DMS79 treated with DMSO at 0.1 percent for 48 hours (cell line): Measurements from ENCODE around the gene BST2.

Source experiments
- DNase-seq: peaks from one replicate; lab custom pipeline; 2025; lab: John Stamatoyannopoulos, UW

The BST2 gene, protein sequence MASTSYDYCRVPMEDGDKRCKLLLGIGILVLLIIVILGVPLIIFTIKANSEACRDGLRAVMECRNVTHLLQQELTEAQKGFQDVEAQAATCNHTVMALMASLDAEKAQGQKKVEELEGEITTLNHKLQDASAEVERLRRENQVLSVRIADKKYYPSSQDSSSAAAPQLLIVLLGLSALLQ

DNA sequence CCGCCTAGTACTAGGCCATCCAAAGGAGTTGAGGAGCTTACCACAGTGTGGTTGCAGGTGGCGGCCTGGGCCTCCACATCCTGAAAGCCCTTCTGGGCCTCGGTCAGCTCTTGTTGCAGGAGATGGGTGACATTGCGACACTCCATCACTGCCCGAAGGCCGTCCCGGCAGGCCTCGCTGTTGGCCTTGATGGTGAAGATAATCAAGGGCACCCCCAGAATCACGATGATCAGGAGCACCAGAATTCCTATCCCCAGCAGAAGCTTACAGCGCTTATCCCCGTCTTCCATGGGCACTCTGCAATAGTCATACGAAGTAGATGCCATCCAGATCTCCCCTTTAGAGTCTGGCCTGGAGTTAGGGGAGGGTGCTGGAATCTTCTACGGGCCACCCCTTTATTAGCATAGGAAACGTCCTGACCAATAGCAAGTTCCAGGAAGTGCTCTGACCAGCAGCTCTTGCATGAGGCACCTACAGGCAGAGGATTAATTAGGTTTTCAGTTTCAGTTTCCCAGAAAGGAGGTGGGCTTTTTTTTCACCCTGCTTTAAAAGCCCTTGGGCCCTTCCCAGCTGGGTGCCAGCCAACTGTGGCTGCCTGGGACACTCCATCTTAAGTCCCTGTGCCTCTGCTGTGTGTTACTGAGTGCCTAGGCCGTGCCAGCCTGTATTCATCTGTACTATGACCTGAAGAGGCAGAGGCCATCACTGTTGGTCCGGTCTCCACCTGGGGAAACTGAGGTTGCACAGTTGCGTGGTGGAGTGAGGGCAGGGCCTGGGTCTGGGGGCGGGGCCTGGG, at the start of gene BST2:
TSS of gene BST2 (minus strand) at position 381 of the 796 bp plus-strand sequence. CDS start at position 326, 55 bp downstream.
- no peak for DNase-seq

DNA sequence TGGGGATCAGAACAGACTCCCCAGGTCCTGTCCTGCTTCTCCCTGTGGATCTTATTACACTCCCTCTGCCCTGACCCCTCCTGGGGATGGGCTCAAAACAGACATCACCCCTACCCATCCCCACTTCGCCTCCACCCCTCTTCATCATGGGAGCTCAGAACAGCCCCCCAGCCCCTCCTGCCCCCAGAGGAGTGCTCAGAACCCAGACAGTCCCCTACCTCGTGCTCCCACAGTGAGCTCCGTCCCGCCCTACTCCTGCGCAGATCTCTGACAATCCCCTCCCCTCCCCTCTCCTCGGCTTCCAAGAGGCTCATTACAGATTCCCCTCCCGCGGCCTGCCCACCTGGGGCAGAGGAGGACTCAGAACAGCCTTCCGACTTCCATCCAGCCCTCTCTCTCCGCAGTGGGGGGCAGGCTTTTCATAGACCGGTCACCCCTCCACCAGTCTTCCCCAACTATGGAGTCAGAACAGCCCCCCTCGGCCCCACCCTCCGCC, 49.2 kb upstream of the BST2 start:
- DNase-seq, result peak; percentile 3

DNA sequence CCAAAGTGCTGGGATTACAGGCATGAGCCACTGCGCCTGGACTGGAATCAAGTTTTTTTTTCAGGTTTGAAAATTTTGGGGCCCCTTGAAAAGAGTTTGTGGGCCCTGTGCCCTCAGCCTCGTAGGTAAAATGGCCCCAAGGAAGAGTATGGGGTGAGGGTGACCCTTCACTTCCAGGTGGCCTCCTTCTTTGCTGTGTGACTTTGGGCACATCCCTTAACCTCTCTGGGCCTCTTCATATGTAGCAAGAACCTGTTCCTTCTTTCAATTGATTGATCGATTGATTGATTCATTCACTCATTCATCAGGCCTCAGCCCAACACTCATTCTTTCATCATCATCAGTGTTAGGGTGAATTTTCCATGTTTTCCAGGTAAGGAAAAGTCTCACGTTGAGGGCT, 46.4 kb upstream of the BST2 start:
- no peak for DNase-seq

- DNase-seq, result peak; percentile 1
Observed at GRCh38 chr19:17450264-17451075, 45.0 kb upstream of the BST2 start.

DNA sequence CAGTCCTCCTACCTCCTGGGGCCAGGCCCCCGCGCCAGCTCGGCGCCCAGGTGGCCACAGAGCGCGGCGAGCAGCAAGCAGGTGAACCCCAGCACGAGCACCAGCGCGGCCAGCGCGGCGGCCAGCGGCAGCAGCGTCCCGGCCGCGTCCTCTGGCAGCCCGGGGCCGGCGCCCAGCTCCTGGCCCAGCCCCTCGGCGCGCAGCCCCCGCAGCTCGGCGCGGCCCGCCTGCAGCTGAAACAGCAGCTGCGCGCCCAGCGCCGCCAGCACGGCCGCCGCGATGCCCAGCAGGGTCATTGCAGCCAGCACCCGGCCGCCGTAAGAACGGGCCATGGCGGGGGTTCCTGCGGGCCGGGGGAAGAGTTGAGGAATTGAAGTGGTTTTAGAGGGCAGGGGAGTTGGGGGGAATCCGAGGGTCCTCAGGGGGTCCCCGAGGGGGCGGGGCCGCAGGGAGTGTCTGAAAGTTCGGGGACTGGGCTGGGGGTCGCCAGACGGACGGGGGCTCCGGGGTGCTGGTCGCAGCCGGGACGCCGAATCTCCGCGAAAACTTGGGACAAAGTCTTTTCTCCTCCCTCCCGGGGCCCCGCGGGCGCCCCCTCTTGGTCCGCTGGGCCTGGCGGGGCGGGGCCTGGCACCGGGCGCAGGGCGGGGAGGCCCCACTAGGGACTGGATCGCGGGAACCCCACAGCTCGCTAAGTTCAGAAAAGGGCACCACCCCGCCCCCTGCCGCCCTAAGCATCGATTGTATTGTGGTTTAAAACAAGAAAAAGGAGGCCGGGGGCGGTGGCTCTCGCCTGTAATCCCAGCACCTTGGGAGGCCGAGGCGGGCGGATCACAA, 42.9 kb upstream of the BST2 start, which contains the start of gene TMEM221:
TSS of gene TMEM221 (minus strand) at position 538 of the 837 bp plus-strand sequence. CDS start at position 332, 206 bp downstream.
- DNase-seq, result peak; percentile 24

DNA sequence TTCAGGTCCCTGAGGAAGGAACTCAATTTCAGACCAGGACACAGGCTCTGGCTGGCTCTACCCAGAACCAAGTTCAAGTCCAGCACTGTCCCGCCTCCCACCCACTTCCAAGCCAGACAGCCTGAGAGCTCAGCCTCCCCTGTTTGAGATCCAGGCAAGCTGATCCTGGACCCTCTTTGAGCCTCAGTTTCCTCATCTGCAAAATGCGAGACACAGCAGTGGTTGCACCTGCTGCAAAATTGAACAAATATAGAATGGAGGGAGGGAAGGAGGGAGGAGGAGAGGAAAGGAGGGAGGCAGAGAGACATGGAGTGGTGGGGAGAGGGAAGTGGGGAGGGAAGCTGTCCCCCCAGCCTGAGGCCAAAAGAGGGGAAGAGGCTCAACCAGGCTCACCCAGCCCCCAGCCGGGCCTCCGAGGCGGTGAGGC, 42.3 kb upstream of the BST2 start:
- DNase-seq, result peak; percentile 24

GRCh38 chr19:17445526-17446165, 40.2 kb upstream of the BST2 start:
- DNase-seq, result no peak

DNA sequence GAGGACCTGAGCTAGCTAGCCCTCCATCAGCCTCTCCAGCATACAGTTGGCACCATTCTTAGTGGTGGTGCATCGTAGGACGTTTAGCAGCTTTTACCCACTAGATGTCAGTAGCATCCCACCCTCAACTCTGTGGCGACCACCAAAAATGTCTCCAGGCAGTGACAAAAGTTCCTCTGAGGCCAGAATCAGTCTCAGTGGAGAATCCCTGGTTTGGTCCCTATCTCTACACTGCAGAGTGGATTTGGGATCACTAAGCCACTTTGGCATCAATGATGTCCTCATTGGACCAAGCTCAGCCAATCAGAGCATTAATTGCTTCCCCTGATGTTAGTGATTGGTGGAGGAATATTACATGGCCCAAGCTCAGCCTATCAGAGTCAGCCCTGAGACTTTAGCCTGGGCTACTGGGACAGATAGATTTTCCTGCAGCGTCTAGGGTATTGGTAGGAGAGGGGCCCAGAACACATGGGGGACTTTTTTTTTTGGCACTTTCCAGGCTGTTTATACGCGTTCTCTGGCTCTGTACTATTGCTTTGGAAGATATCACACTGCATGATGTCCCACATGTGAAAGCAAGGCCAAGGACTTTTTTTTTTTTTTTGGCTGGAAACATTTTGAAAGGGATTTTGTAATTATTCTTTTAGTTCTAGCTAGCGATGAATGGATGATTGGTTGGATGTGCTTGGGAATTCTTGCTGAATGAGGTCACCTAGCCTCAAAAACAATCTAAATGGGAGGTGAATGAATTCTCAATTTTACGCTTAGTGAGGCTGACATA, 36.0 kb upstream of the BST2 start:
- DNase-seq, result peak; percentile 11

DNA sequence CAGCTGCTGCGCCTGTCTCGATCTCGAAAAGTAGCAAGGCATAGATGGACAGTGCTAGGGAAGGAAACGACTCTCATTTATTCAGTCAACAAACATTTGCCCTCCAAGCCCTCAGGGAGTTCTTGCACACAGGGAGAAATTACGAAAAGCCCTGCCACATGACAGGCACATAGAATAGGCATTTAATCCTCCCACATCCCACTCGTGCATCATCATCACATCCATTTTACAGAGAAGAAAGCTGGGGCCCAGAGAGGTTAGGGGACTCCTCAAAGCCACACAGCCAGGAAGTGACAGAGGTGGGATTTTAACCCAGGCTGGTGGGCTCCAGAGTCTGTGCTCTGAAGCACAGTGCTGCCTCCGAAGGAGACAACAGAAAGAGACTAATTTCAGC, 31.4 kb upstream of the BST2 start:
- DNase-seq, result no peak

GRCh38 chr19:17436094-17436873, 30.9 kb upstream of the BST2 start:
- no peak for DNase-seq

- no peak for DNase-seq
Observed at GRCh38 chr19:17435218-17435617, 29.8 kb upstream of the BST2 start.

DNA sequence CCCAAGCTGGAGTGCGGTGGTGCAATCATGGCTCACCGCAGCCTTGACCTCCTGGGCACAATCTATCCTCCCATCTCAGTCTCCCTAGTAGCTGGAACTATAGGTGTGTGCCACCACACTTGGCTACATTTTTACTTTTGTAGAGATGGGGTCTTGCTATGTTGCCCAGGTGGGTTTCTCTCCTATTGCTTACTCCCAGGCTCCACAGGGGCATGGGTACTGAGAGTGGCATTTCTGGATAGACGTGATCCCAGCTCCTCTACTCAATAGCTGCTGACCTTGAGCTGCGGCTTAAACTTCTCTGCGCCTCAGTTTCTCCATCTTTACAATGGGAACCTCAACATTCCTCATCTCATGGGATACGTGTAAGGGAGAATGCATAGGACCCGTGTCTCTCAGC, 26.0 kb upstream of the BST2 start:
- no peak for DNase-seq

DNA sequence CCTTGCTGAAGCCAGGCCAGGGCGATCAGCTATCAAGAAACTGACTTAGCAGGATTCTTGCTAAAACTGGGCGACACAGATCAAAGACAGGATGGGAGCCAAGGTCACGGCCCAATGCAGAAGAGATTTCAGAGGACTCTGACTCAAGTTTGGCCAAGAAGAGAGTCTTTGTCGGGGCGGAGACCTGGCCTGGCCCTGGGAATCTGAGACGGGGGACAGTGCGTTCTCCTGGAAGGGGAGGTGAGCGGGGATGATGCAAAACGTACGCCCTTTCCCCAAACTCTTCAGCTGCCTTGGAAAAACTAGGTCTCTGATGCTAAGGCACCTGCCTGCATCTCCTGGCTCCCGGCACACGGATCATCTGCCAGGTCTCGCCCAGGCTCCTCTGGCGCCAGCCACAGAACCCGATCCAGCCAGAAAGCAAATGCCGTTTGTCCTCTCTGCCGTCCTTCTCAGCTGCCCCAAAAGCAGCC, 24.2 kb upstream of the BST2 start:
- DNase-seq, result no peak

DNA sequence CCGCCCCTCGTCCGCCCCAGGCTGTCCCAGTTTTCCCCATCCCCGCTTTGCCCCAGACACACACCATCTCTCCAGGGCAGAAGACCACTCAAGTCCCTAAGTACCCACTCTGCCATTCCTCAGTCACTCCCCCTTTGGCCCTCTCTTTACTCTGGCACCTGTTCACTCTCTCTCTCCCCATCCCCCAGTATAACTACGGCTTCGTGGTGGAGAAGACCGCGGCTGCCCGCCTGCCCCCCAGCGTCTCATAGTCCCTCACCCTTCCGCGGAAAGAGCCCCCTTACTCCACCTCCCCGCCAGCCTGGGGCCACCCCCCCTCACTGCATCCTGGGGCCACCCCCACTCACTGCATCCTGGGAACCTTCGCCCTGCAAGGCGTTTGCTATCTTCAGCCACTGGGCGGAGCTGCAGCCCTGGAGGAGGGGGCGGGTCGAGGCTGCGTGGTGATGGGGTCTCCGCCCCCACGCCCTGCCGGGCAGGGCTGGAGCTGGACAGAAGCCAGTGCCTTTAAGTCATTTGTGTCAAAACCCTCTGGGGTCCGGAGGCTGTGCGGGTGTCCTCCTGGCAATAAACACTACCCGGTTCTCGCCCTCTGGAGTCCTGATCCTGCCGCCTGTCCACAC, 19.4 kb upstream of the BST2 start:
- DNase-seq, result no peak

- no peak for DNase-seq
Observed at GRCh38 chr19:17423429-17424208, 18.2 kb upstream of the BST2 start.

- no peak for DNase-seq
Observed at GRCh38 chr19:17421942-17422341, 16.5 kb upstream of the BST2 start.

DNA sequence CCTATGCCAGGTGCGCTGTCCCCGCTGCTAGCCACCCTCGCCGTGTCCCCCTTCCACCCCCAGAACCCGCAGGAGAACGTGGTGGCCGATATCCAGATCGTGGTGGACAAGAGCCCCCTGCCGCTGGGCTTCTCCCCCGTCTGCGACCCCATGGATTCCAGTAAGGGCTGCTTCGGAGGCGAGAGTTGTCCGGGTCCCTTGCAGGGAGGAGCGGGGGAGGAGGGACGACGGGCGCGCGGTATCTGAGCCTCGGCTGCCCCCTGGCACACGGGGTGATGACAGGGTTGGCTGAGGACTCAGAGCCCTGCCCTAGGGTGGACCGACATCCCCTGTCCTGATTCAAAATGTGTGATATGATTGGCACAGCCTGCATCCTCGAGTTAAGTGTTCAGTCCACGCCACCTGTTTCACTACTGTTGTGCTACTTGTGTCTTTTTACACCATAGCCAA, 15.1 kb upstream of the BST2 start:
- peak; percentile 6 for DNase-seq
